Liver (tissue), 9 donors: ENCODE measurements around the gene PPIP5K1. TPM values are rescaled to one million over a fixed set of nuclear protein-coding genes. Genes with fewer than 3 reads are reported as not detected.

Source experiments
- DNase-seq: peaks from one replicate; pipeline ENCODE4 v3.0.0-alpha.2; 2017; ENCODE audit warnings: low spot score
- H3K27ac ChIP-seq, 2 donors: one replicate each; pipeline ENCODE4 v1.7.0; 2013; ENCODE audit warnings: inconsistent platforms in 2 of 2, low read length in 2 of 2, control low read depth in 1 of 2, low read depth in 1 of 2, mild to moderate bottlenecking in 1 of 2
- H3K27me3 ChIP-seq, 4 donors: one replicate each; pipeline versions ENCODE4 v1.6.1 to v1.7.0; 2013; ENCODE audit warnings: low read length in 3 of 4, inconsistent platforms in 1 of 4, mild to moderate bottlenecking in 1 of 4, moderate library complexity in 1 of 4; ENCODE audit not compliant: control insufficient read depth in 4 of 4, insufficient read depth in 4 of 4
- H3K36me3 ChIP-seq, 4 donors: one replicate each; pipeline versions ENCODE4 v1.6.1 to v1.7.0; 2013; ENCODE audit warnings: low read length in 3 of 4, mild to moderate bottlenecking in 3 of 4, low read depth in 1 of 4, moderate library complexity in 1 of 4; ENCODE audit not compliant: control insufficient read depth in 4 of 4, insufficient read depth in 3 of 4
- H3K4me1 ChIP-seq, 4 donors: one replicate each; pipeline versions ENCODE4 v1.6.1 to v1.7.0; 2013; ENCODE audit warnings: low read length in 3 of 4, mild to moderate bottlenecking in 3 of 4, moderate library complexity in 1 of 4; ENCODE audit not compliant: control insufficient read depth in 4 of 4, insufficient read depth in 4 of 4
- H3K4me3 ChIP-seq, 3 donors: one replicate each; pipeline versions ENCODE4 v1.6.1 to v1.7.0; 2013; ENCODE audit warnings: low read length in 3 of 3, control low read depth in 1 of 3, low read depth in 1 of 3, mild to moderate bottlenecking in 1 of 3
- H3K9ac ChIP-seq, 2 donors: one replicate each; pipeline ENCODE4 v1.7.0; 2013; ENCODE audit warnings: low read length in 2 of 2, mild to moderate bottlenecking in 2 of 2, moderate library complexity in 2 of 2, control low read depth in 1 of 2, low read depth in 1 of 2
- H3K9me3 ChIP-seq, 4 donors: one replicate each; pipeline versions ENCODE4 v1.6.1 to v1.7.0; 2013; ENCODE audit warnings: low read length in 3 of 4; ENCODE audit not compliant: control insufficient read depth in 4 of 4
- ATF3 ChIP-seq: IDR thresholded peaks from 2 replicates; pipeline ENCODE4 v1.6.1; 2016; ENCODE audit warnings: antibody characterized with exemption
- GABPA ChIP-seq, 2 donors: IDR thresholded peaks in 1 of 2; conservative IDR thresholded peaks in 1 of 2; 2 replicates each; pipeline ENCODE4 v1.6.1; 2016; ENCODE audit warnings: antibody characterized with exemption in 2 of 2, mild to moderate bottlenecking in 1 of 2, moderate library complexity in 1 of 2
- HNF4A ChIP-seq, 2 donors: conservative IDR thresholded peaks; 2 replicates each; pipeline ENCODE4 v1.6.1; 2016; ENCODE audit warnings: antibody characterized with exemption in 2 of 2, mild to moderate bottlenecking in 2 of 2
- RAD21 ChIP-seq, 2 donors: IDR thresholded peaks; 2 replicates each; pipeline ENCODE4 v1.6.1; 2016; ENCODE audit warnings: antibody characterized with exemption in 2 of 2, mild to moderate bottlenecking in 2 of 2
- REST ChIP-seq: IDR thresholded peaks from 2 replicates; pipeline ENCODE4 v1.6.1; 2016; ENCODE audit warnings: antibody characterized with exemption, mild to moderate bottlenecking
- RXRA ChIP-seq, 2 donors: IDR thresholded peaks; 2 replicates each; pipeline ENCODE4 v1.6.1; 2017 to 2018; ENCODE audit warnings: antibody characterized with exemption in 2 of 2, mild to moderate bottlenecking in 1 of 2
- SP1 ChIP-seq: IDR thresholded peaks from 2 replicates; pipeline ENCODE4 v1.6.1; 2018; ENCODE audit warnings: antibody characterized with exemption, mild to moderate bottlenecking
- WGBS: extraction: QIAGEN DNeasy Blood & Tissue Kit; methylation state at CpG from one replicate; pipeline ENCODE4 v1.1.7; 2013; 5-methylcytosine and 5-hydroxymethylcytosine counted together
- polyA plus RNA-seq, 2 donors: library from polyadenylated mRNA; stranded (reverse) in 1 of 2; unstranded in 1 of 2; fragments of 200-250 nt in 1 of 2; fragments of >200 nt in 1 of 2; fragmentation: Nextera tagmentation in 1 of 2; extraction: Ambion mirVana in 1 of 2; gene quantifications; one replicate each; pipeline versions ENCODE4 v1.2.1 to v1.2.3, GENCODE V29; 2013 to 2015
- total RNA-seq, 2 donors: library from RNA; depleted of rRNA; stranded (reverse); fragments of >200 nt; gene quantifications; one replicate each; pipeline ENCODE4 v1.2.3, GENCODE V29; 2014
- TF ChIP-seq, protein P1 (sequence below): IDR thresholded peaks from 2 replicates; pipeline ENCODE4 v1.6.1; 2016; ENCODE audit warnings: antibody characterized with exemption
- TF ChIP-seq, protein P2 (sequence below): fragments of 150-350 bp; IDR thresholded peaks from 2 replicates; pipeline ENCODE4 v1.5.1; 2017; ENCODE audit warnings: improper control_type of control experiment, low read depth, low read length; ENCODE audit not compliant: missing input control
- donor health status: healthy.
- donor health status: healthy.
- donor health status: healthy.
- donor health status: healthy.
- donor health status: healthy.

PPIP5K1 gene
- total and polyA plus RNA-seq, 4 donors = 2.5 to 18.2 (median 8.7) TPM

DNA sequence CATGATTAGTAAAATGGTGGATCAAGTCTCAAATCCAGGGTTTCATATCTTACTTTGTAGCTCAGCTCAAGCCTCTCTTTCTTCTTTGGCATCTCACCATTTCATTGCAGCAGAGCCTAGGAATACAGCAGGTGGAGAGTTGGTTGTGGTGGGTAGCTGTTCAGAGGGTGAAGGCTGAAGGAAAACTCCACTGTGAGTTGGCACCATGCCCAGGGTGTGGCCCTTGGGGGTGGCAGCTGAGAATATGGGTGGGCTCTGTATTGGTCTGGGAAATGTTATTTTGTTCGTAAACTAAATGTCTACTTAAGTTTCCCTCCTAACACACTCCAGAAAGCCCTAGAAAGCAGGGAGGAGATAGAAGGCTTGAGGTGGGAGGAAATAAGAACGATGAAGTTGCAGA is 74.3 kb downstream of the PPIP5K1 start:
- Histone ChIP-seq H3K4me1 (peaks cover 5 to 10% (median 6%) of the 10 kb centered on the region in 4 donors), H3K27ac (no peak overlapping the region), H3K36me3 (no peaks in the 10 kb centered on the region), H3K4me3 (no peak overlapping the region), H3K9me3 (no peaks in the 10 kb centered on the region), H3K27me3 (peaks cover 0 to 19% (median under 1%) of the 10 kb centered on the region in 4 donors), H3K9ac (no peak overlapping the region)
- TF ChIP-seq ATF3 (no peak), GABPA (IDR thresholded peaks at IDR 0.05 in 1 of 2, conservative IDR thresholded peaks at IDR 0.05 in 1 of 2) (no peak), SP1 (no peak), RXRA (IDR thresholded peaks at IDR 0.05) (no peak), HNF4A (conservative IDR thresholded peaks at IDR 0.05) (no peak), REST (no peak)
- TF ChIP-seq, protein P1, sequence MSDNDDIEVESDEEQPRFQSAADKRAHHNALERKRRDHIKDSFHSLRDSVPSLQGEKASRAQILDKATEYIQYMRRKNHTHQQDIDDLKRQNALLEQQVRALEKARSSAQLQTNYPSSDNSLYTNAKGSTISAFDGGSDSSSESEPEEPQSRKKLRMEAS = no peak
- DNase-seq = no peak
- WGBS = 53% methylated on average over 2 of the region's 2 CpGs

- H3K36me3 ChIP-seq = no peaks in the 10 kb centered on the region
- 59% methylated on average over 4 of the region's 4 CpGs for WGBS
- H3K27ac ChIP-seq = no peak overlapping the region
- peaks cover 0 to 19% (median under 1%) of the 10 kb centered on the region in 4 donors for H3K27me3 ChIP-seq
- TF ChIP-seq, protein P2, sequence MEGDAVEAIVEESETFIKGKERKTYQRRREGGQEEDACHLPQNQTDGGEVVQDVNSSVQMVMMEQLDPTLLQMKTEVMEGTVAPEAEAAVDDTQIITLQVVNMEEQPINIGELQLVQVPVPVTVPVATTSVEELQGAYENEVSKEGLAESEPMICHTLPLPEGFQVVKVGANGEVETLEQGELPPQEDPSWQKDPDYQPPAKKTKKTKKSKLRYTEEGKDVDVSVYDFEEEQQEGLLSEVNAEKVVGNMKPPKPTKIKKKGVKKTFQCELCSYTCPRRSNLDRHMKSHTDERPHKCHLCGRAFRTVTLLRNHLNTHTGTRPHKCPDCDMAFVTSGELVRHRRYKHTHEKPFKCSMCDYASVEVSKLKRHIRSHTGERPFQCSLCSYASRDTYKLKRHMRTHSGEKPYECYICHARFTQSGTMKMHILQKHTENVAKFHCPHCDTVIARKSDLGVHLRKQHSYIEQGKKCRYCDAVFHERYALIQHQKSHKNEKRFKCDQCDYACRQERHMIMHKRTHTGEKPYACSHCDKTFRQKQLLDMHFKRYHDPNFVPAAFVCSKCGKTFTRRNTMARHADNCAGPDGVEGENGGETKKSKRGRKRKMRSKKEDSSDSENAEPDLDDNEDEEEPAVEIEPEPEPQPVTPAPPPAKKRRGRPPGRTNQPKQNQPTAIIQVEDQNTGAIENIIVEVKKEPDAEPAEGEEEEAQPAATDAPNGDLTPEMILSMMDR = peak; percentile 45
- peak; percentile 60 to 70 for TF ChIP-seq RAD21 (IDR thresholded peaks at IDR 0.05)
- TF ChIP-seq, protein P1 = no peak
- no peaks in the 10 kb centered on the region for H3K9me3 ChIP-seq
- no peak overlapping the region for H3K9ac ChIP-seq
- no peak for DNase-seq
- no peak overlapping the region for H3K4me3 ChIP-seq
- peaks cover 5 to 17% (median 10%) of the 10 kb centered on the region in 4 donors for H3K4me1 ChIP-seq
Measured at GRCh38 chr15:43514241-43515057, 75.6 kb downstream of the PPIP5K1 start.
